ENCODE results near the gene RBM33. TPM values are rescaled to one million over a fixed set of nuclear protein-coding genes. Genes with fewer than 3 reads are reported as not detected.

Gene RBM33
- total and polyA plus RNA-seq, 2 of the 13 experiments (the other 11 are each of a cell fraction or from before 2014, with no cell fraction given): 12.4 to 28.9 TPM

DNA sequence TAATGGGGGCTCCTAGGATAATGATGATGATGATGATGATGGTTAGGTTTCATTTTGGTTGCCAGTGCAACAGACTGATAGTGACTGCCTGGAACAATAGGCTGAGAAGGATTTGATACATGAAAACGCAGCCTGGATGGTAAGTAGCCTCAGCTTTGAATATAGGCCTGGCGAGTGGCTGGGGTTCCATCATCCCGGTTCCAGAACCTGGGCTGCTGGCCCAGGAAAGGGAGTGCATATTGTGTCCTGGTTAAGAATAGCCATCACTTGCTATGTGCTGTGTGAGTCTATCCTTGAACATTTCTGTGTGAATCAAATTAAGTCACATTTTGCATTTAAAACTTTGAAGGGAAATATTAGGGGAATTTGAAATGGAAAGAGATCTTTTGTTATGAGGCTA, 105.1 kb downstream of the RBM33 start (continued):
- TF ChIP-seq, protein P1, sequence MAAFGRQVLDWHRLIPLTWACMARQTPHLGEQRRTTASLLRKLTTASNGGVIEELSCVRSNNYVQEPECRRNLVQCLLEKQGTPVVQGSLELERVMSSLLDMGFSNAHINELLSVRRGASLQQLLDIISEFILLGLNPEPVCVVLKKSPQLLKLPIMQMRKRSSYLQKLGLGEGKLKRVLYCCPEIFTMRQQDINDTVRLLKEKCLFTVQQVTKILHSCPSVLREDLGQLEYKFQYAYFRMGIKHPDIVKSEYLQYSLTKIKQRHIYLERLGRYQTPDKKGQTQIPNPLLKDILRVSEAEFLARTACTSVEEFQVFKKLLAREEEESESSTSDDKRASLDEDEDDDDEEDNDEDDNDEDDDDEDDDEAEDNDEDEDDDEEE (CRISPR knock-in tag; IDR thresholded peaks at IDR 0.05): no peak
- TF ChIP-seq ZC3H13 (CRISPR knock-in tag; IDR thresholded peaks at IDR 0.05): no peak

DNA sequence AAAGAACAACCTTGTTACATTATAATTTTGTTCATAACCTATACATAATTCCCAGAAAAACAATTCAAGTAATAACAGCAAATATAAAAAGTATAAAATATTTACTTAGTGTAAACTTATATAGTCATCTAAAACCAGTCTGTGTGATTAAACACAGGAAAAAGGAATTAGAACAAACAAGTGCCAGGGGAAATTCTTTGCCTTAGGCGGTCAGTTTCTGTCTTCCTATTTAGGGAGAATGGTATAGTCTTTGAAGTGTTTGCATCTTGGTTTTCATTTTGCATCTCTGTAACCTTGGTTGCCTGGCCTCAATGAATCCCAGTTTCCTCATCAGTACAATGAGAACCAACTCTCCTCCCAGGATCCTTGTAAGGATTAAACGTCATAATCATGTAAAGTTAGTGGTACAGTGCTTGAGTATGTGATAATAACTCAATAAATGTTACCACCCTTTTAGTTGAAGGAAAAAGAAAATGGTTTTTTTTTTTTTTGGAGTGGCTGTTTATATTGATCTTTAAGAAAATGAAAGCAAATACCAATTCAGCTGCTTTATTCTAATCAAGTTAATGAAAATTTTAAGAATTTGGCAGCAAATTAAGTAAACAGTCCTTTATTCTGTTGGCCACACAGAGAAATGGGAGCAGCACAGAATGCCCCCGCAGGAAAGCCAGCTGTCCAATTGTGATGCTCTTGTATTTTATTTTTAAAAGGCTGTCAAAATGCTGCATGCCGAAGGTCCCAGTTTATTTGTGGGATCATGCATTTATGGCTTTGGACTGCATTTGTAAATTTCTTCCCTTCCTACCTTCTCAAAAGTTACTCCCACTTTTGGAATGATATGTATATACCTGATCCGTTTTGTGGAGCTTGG, 106.0 kb downstream of the RBM33 start:
- Histone ChIP-seq H3K4me3 (replicated peaks in 1 of 3; ENCODE audit: insufficient read depth in 1 of 3, low read depth in 2 of 3, low read length in 3 of 3) (no peak overlapping the region), H2AFZ (ENCODE audit: low read length) (no peak overlapping the region), H3K4me2 (ENCODE audit: low read depth, low read length) (no peak overlapping the region), H3K9ac (ENCODE audit: insufficient read depth, low read depth, low read length) (no peak overlapping the region), H4K20me1 (ENCODE audit: insufficient read depth, low read length) (peaks cover 18% of the 10 kb centered on the region), H3K9me3 (ENCODE audit: low read length) (no peaks in the 10 kb centered on the region), H3K27me3 (ENCODE audit: control insufficient read depth in 1 of 2, insufficient read depth in 2 of 2, low read length in 2 of 2) (no peaks in the 10 kb centered on the region), H3K36me3 (replicated peaks in 1 of 2; ENCODE audit: control insufficient read depth in 1 of 2, insufficient read depth in 2 of 2, low read length in 2 of 2) (peaks cover 16 to 61% of the 10 kb centered on the region in 2 experiments), H3K27ac (ENCODE audit: extremely low read length, insufficient read depth, low read length) (no peak overlapping the region), H3K4me1 (ENCODE audit: insufficient read depth, low read length) (no peaks in the 10 kb centered on the region), H3K79me2 (ENCODE audit: insufficient read depth, low read length) (peaks cover 76% of the 10 kb centered on the region)
- DNase-seq (ENCODE audit: low spot score) (no peak), ATAC-seq (no peak), FAIRE-seq (no peak)
- no TSS peak for BruUV-seq (replicated peaks)
- in situ Hi-C loops (cut with HindIII; ENCODE audit: extremely low pct_ligation_motif_present, low pct_unique_long_range_greater_than_20kb): loop anchor here (25.0 kb wide), 1 partner anchor 363 kb away; no protein-coding TSS in a partner anchor
- intact Hi-C loops (cut with micrococcal nuclease; ENCODE audit: unreplicated experiment): no loop called here
- ChIA-PET POLR2A (no interaction called here), CTCF (ENCODE audit: low intra/inter-chr PET ratio, low total read pairs) (no interaction called here)
- 97% methylated on average over 5 of the region's 5 CpGs for WGBS (ENCODE audit: low lambda C conversion rate)
- TF ChIP-seq, protein P2, sequence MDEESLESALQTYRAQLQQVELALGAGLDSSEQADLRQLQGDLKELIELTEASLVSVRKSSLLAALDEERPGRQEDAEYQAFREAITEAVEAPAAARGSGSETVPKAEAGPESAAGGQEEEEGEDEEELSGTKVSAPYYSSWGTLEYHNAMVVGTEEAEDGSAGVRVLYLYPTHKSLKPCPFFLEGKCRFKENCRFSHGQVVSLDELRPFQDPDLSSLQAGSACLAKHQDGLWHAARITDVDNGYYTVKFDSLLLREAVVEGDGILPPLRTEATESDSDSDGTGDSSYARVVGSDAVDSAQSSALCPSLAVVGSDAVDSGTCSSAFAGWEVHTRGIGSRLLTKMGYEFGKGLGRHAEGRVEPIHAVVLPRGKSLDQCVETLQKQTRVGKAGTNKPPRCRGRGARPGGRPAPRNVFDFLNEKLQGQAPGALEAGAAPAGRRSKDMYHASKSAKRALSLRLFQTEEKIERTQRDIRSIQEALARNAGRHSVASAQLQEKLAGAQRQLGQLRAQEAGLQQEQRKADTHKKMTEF (CRISPR knock-in tag; IDR thresholded peaks at IDR 0.05): no peak
- TF ChIP-seq CENPT (CRISPR knock-in tag; IDR thresholded peaks at IDR 0.05; ENCODE audit: low read depth) (no peak), ELF1 (CRISPR knock-in tag; IDR thresholded peaks at IDR 0.05) (no peak), ZNF33B (CRISPR knock-in tag; IDR thresholded peaks at IDR 0.05) (no peak), ZMYM2 (CRISPR knock-in tag; IDR thresholded peaks at IDR 0.05) (no peak), MYNN (CRISPR knock-in tag; IDR thresholded peaks at IDR 0.05; ENCODE audit: low read depth) (no peak), TCF7 (IDR thresholded peaks at IDR 0.05; ENCODE audit: low read depth) (no peak), XBP1 (CRISPR knock-in tag; IDR thresholded peaks at IDR 0.05) (no peak), PAX8 (CRISPR knock-in tag; IDR thresholded peaks at IDR 0.05; ENCODE audit: borderline replicate concordance) (no peak), ZNF382 (CRISPR knock-in tag; IDR thresholded peaks at IDR 0.05; ENCODE audit: borderline replicate concordance) (no peak)
- TF ChIP-seq, protein P3, sequence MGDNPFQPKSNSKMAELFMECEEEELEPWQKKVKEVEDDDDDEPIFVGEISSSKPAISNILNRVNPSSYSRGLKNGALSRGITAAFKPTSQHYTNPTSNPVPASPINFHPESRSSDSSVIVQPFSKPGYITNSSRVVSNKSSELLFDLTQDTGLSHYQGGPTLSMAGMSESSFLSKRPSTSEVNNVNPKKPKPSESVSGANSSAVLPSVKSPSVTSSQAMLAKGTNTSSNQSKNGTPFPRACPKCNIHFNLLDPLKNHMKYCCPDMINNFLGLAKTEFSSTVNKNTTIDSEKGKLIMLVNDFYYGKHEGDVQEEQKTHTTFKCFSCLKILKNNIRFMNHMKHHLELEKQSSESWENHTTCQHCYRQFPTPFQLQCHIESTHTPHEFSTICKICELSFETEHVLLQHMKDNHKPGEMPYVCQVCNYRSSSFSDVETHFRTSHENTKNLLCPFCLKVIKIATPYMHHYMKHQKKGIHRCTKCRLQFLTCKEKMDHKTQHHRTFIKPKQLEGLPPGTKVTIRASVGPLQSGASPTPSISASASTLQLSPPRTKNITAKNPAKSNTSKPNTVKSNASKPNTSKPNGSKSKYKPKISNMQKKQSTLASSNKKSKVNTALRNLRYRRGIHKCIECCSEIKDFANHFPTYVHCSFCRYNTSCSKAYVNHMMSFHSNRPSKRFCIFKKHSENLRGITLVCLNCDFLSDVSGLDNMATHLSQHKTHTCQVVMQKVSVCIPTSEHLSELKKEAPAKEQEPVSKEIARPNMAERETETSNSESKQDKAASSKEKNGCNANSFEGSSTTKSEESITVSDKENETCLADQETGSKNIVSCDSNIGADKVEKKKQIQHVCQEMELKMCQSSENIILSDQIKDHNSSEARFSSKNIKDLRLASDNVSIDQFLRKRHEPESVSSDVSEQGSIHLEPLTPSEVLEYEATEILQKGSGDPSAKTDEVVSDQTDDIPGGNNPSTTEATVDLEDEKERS (CRISPR knock-in tag; IDR thresholded peaks at IDR 0.05): no peak
